Astrocyte (in vitro differentiated cells and primary cell): ENCODE results near the gene KSR2.

Source experiments
- CTCF ChIP-seq: IDR thresholded peaks from 2 replicates; pipeline ENCODE4 v1.5.1; 2011; ENCODE audit warnings: low read depth, mild to moderate bottlenecking, inconsistent platforms, low read length, moderate library complexity; ENCODE audit not compliant: insufficient read depth
- EZH2 ChIP-seq: IDR thresholded peaks from 2 replicates; pipeline ENCODE4 v1.6.1; 2012; ENCODE audit warnings: mild to moderate bottlenecking, low read length, inconsistent platforms; ENCODE audit not compliant: insufficient read depth

GRCh38 chr12:117994551-117995438 lies 26.0 kb upstream of the KSR2 start:
- TF ChIP-seq CTCF (no peak), EZH2 (no peak)
